A673 (cell line): ENCODE results near the gene FLVCR2. TPM values are rescaled to one million over a fixed set of nuclear protein-coding genes. Genes with fewer than 3 reads are reported as not detected.
A peak's percentile ranks its signal among the peaks of the same experiment; 100 is the strongest.

ENCODE experiments used
- Bru-seq: library from RNA; stranded (reverse); fragments of 400-500 nt; gene quantifications from one replicate; lab custom pipeline; 2021; lab: Mats Ljungman, UMichigan
- BruChase-seq, 2 experiments: library from RNA; stranded (reverse); fragments of 400-500 nt; gene quantifications; one replicate each; lab custom pipeline; 2021; lab: Mats Ljungman, UMichigan
- BruUV-seq: library from RNA; stranded (reverse); fragments of 400-500 nt; replicated peaks from 2 replicates; lab custom pipeline; 2021; lab: Mats Ljungman, UMichigan
- CTCF ChIA-PET: fragments of 300-600 bp; sonication (Branson Sonifier 250); formaldehyde crosslinking; loops from one replicate; lab custom pipeline; 2022; ENCODE audit warnings: antibody characterized with exemption; lab: Charles Lee
- POLR2A ChIA-PET: fragments of 300-600 bp; sonication (Branson Sonifier 250); formaldehyde crosslinking; loops from one replicate; lab custom pipeline; 2022; ENCODE audit warnings: antibody characterized with exemption; ENCODE audit not compliant: low non-redundant PET; lab: Charles Lee
- DNase-seq: peaks from one replicate; pipeline ENCODE4 v3.0.0-alpha.2; 2015; ENCODE audit warnings: low spot score
- H3K27ac ChIP-seq: fragments of 200-600 bp; sonication (generic); 2 replicates; pipeline ENCODE4 v1.5.1; 2016; ENCODE audit warnings: mixed run types, low read depth, mild to moderate bottlenecking, mixed read lengths, antibody characterized with exemption, low read length; ENCODE audit not compliant: poor library complexity, severe bottlenecking
- H3K27me3 ChIP-seq: fragments of 200-600 bp; sonication (generic); replicated peaks from 2 replicates; pipeline ENCODE4 v1.6.1; 2017; ENCODE audit warnings: mixed run types, low read depth, mild to moderate bottlenecking, mixed read lengths, antibody characterized with exemption, low read length; ENCODE audit not compliant: insufficient read depth, poor library complexity
- H3K36me3 ChIP-seq: fragments of 200-600 bp; sonication (generic); 2 replicates; pipeline ENCODE4 v1.6.1; 2016; ENCODE audit warnings: mixed run types, mild to moderate bottlenecking, mixed read lengths, antibody characterized with exemption, low read length; ENCODE audit not compliant: insufficient read depth, poor library complexity, severe bottlenecking
- H3K4me1 ChIP-seq: fragments of 200-600 bp; sonication (generic); 2 replicates; pipeline ENCODE4 v1.6.1; 2017; ENCODE audit warnings: mixed run types, mild to moderate bottlenecking, mixed read lengths, antibody characterized with exemption, low read length; ENCODE audit not compliant: insufficient read depth, poor library complexity, severe bottlenecking
- H3K4me3 ChIP-seq: fragments of 200-600 bp; sonication (generic); 2 replicates; pipeline ENCODE4 v1.5.1; 2016; ENCODE audit warnings: low read depth, mixed run types, mild to moderate bottlenecking, mixed read lengths, low read length; ENCODE audit not compliant: poor library complexity, severe bottlenecking
- H3K9me3 ChIP-seq: fragments of 200-600 bp; sonication (generic); 2 replicates; pipeline ENCODE4 v1.6.1; 2016; ENCODE audit warnings: mixed run types, low read depth, mild to moderate bottlenecking, mixed read lengths, antibody characterized with exemption, low read length; ENCODE audit not compliant: poor library complexity, severe bottlenecking
- CTCF ChIP-seq: fragments of 300-800, 200-600 bp; sonication (generic); conservative IDR thresholded peaks from 2 replicates; pipeline ENCODE4 v1.5.1; 2017; ENCODE audit warnings: low read depth, mild to moderate bottlenecking, antibody characterized with exemption, low read length, moderate library complexity, mixed read lengths
- EZH2 ChIP-seq: fragments of 200-600 bp; sonication (generic); IDR thresholded peaks from 2 replicates; pipeline ENCODE4 v1.6.1; 2017; ENCODE audit warnings: borderline replicate concordance, low read depth, mild to moderate bottlenecking, mixed read lengths, antibody characterized with exemption, low read length; ENCODE audit not compliant: poor library complexity, severe bottlenecking
- intact Hi-C: fragments of 100-400 bp; cut with micrococcal nuclease; formaldehyde crosslinking; loops from one replicate; pipeline ENCODE4 v1.10.0; 2022; ENCODE audit not compliant: unreplicated experiment
- long read RNA-seq: library from polyadenylated mRNA; stranded (forward); transcript quantifications from one replicate; pipeline ENCODE4 v2.0.0, GENCODE V29; 2022
- total RNA-seq: library from RNA; stranded (reverse); gene quantifications from 2 replicates; pipeline ENCODE4 v1.2.3, GENCODE V29; 2021

The FLVCR2 gene
- total RNA-seq (0.22 and 3.5 TPM in 2 replicates), Bru-seq, nascent RNA (percentile 14 among the genes with signal in this experiment), BruChase-seq, experiment 1, labeled RNA remaining after a 2-hour chase (percentile 17 among the genes with signal in this experiment), BruChase-seq, experiment 2, labeled RNA remaining after a 6-hour chase (percentile 18 among the genes with signal in this experiment)
- long read RNA-seq = 0 reads

DNA sequence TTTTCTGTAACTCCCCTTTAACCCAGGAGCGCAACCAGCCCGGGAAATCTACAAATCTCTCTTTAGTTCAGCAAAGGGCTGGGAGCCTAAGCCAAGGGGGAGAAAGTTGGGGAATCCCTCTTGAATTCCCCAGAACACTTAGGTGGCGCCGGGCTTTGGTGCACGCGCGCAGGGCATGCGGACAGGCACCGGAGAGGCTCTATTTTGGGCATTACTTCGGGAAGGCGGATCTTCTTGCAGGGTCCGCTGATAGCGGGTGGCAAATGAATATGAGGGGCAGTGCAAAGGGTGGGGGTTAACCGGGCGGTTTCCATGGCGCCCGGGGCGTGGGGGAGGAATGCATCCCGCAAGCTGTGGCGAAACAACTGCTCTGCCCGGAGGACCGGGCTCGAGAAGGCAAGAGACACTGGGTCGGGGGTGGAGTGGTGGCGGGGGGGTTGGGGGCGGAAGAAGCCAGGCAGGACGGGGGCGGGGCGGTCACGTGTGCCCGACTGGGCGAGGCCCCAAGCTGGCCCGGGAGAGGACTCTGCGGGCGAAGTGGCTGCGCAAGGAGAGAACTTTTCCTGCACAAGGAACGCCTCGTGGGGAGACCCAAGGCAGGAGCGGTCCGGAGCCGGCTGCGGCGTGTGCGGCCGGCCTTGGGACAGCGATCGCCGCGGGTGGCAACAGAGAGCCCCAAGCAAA, at the start of gene FLVCR2:
Gene FLVCR2, plus strand, starts transcription at position 519 of the 684 bp plus-strand sequence. CDS start 353 bp downstream, outside the sequence.
- CTCF ChIA-PET = interaction anchor here (0.6 to 2.1 kb wide), 3 partner anchors 76 to 404 kb away, joined by 3 to 7 read pairs (median 3); no protein-coding TSS in a partner anchor
- POLR2A ChIA-PET = no interaction called here
- TF ChIP-seq EZH2 (no peak), CTCF (no peak)
- Histone ChIP-seq H3K27me3 (peaks cover 10% of the 10 kb centered on the region), H3K27ac (no peak within 1 kb of the TSS), H3K4me1 (peaks cover 6% of the 10 kb centered on the region), H3K9me3 (no peaks in the 10 kb centered on the region), H3K4me3 (peak within 1 kb of the TSS; percentile 42), H3K36me3 (no peaks in the 10 kb centered on the region)
- intact Hi-C loops = loop anchor here (5.0 kb wide), 2 partner anchors 74 to 404 kb away; partner anchors contain the start of gene TGFB3
- peak; percentile 43 for DNase-seq
- BruUV-seq = no TSS peak

GRCh38 chr14:75531256-75531655, 47.2 kb upstream of the FLVCR2 start:
- TF ChIP-seq EZH2 (no peak), CTCF (no peak)
- Histone ChIP-seq H3K4me1 (no peaks in the 10 kb centered on the region), H3K27me3 (no peaks in the 10 kb centered on the region), H3K27ac (no peak overlapping the region), H3K36me3 (no peaks in the 10 kb centered on the region), H3K9me3 (no peaks in the 10 kb centered on the region), H3K4me3 (no peak overlapping the region)
- ChIA-PET POLR2A (no interaction called here), CTCF (no interaction called here)
- BruUV-seq = no TSS peak
- DNase-seq = no peak
- intact Hi-C loops = no loop called here

DNA sequence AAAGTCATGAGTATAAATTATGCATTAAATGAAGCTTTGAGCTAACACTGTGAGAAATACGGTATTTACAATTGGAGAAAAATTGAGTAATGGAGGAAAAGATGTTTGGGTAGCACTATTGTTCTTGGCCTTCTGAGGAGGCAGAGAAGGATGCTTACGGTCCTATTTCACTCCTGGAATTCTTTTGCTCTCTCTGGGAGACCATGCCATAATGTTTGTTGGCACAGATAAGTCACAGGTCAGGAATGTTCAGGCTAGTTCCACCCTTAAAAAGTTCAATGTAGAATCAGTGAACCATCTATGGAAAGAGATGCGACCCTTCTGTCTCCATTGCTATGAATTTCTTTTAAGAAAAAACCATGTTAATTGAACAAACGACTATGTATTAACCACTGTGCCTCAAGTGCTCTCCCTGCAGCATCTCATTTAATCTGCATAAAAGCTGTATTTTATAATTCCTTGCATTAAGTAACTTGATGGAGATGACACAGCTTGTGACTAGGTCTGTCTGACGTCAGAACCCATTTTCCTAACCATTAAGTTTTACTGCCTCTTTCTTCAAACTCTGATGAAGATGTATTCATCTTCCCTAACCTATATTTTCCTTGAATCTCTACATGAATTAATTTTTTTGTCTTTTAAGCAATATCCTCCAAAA, 46.6 kb upstream of the FLVCR2 start:
- H3K36me3 ChIP-seq = no peaks in the 10 kb centered on the region
- POLR2A ChIA-PET = no interaction called here
- no peaks in the 10 kb centered on the region for H3K27me3 ChIP-seq
- H3K4me1 ChIP-seq = no peaks in the 10 kb centered on the region
- no peaks in the 10 kb centered on the region for H3K9me3 ChIP-seq
- CTCF ChIA-PET = no interaction called here
- no peak overlapping the region for H3K27ac ChIP-seq
- BruUV-seq = no TSS peak
- TF ChIP-seq CTCF (no peak), EZH2 (no peak)
- no peak for DNase-seq
- H3K4me3 ChIP-seq = no peak overlapping the region
- intact Hi-C loops = no loop called here
